ENCODE data around the gene SGCG. TPM values are rescaled to one million over a fixed set of nuclear protein-coding genes. Genes with fewer than 3 reads are reported as not detected.

The SGCG gene
- total and polyA plus RNA-seq, 7 donors, result 0.16 to 1.2 (median 1.0) TPM; not detected in 1

DNA sequence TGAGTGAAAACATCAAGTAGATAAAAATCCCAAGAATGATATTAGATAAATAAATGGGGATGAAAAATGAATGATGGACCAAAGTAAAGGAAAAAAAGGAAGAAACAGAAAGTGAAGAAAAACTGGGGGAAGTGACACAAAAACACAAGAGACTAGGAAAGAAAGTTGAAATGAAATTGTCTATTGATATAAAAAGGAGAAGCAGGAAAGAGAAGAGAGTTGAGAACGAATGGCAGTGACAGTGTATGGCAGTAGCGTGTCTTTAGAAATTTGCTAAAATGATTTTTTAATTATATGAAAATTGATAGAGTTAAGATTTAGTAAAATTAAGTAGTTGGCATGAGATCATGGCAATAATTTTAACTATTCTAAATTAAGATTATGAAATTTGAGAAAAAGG lies 36.3 kb upstream of the SGCG start:
- H3K4me3 ChIP-seq, result no peak overlapping the region
- no peaks in the 10 kb centered on the region for H3K9me3 ChIP-seq
- H3K36me3 ChIP-seq, result no peaks in the 10 kb centered on the region
- H3K4me1 ChIP-seq, result no peaks in the 10 kb centered on the region
- H3K27me3 ChIP-seq, result no peaks in the 10 kb centered on the region
- no peak for TF ChIP-seq POLR2AphosphoS5 (IDR thresholded peaks at IDR 0.05)
- TF ChIP-seq, protein P1, sequence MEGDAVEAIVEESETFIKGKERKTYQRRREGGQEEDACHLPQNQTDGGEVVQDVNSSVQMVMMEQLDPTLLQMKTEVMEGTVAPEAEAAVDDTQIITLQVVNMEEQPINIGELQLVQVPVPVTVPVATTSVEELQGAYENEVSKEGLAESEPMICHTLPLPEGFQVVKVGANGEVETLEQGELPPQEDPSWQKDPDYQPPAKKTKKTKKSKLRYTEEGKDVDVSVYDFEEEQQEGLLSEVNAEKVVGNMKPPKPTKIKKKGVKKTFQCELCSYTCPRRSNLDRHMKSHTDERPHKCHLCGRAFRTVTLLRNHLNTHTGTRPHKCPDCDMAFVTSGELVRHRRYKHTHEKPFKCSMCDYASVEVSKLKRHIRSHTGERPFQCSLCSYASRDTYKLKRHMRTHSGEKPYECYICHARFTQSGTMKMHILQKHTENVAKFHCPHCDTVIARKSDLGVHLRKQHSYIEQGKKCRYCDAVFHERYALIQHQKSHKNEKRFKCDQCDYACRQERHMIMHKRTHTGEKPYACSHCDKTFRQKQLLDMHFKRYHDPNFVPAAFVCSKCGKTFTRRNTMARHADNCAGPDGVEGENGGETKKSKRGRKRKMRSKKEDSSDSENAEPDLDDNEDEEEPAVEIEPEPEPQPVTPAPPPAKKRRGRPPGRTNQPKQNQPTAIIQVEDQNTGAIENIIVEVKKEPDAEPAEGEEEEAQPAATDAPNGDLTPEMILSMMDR (IDR thresholded peaks at IDR 0.05), result no peak
- no peak for TF ChIP-seq POLR2A (IDR thresholded peaks at IDR 0.05)
- TF ChIP-seq EP300 (IDR thresholded peaks at IDR 0.05), result no peak
- 86 to 89% methylated on average over 2 of the region's 2 CpGs for WGBS, 2 donors
- intact Hi-C loops (cut with DNase I), result no loop called here
- H3K27ac ChIP-seq, result no peak overlapping the region
- DNase-seq, result no peak

- Histone ChIP-seq H3K4me3 (no peak overlapping the region), H3K27me3 (no peaks in the 10 kb centered on the region), H3K27ac (no peak overlapping the region), H3K36me3 (no peaks in the 10 kb centered on the region), H3K9me3 (no peaks in the 10 kb centered on the region), H3K4me1 (no peaks in the 10 kb centered on the region)
- DNase-seq, result no peak
- intact Hi-C loops (cut with DNase I), result no loop called here
- TF ChIP-seq POLR2A (IDR thresholded peaks at IDR 0.05), result no peak
- TF ChIP-seq, protein P1 (IDR thresholded peaks at IDR 0.05), result no peak
- 78 to 82% methylated on average over 5 of the region's 5 CpGs for WGBS, 2 donors
These were observed 34.8 kb upstream of the SGCG start for GRCh38 chr13:23146006-23146405.

- no peak overlapping the region for H3K27ac ChIP-seq
- intact Hi-C loops (cut with DNase I), result no loop called here
- TF ChIP-seq POLR2A (IDR thresholded peaks at IDR 0.05) (no peak), POLR2AphosphoS5 (IDR thresholded peaks at IDR 0.05) (no peak), EP300 (IDR thresholded peaks at IDR 0.05) (no peak)
- TF ChIP-seq, protein P1 (IDR thresholded peaks at IDR 0.05), result no peak
- DNase-seq, result no peak
- H3K4me1 ChIP-seq, result no peaks in the 10 kb centered on the region
- no peaks in the 10 kb centered on the region for H3K9me3 ChIP-seq
- WGBS, 2 donors, result 65 to 70% methylated on average over 12 of the region's 12 CpGs
- H3K36me3 ChIP-seq, result no peaks in the 10 kb centered on the region
- H3K4me3 ChIP-seq, result no peak overlapping the region
- H3K27me3 ChIP-seq, result no peaks in the 10 kb centered on the region
These were observed 33.8 kb upstream of the SGCG start for GRCh38 chr13:23146811-23147625.

DNA sequence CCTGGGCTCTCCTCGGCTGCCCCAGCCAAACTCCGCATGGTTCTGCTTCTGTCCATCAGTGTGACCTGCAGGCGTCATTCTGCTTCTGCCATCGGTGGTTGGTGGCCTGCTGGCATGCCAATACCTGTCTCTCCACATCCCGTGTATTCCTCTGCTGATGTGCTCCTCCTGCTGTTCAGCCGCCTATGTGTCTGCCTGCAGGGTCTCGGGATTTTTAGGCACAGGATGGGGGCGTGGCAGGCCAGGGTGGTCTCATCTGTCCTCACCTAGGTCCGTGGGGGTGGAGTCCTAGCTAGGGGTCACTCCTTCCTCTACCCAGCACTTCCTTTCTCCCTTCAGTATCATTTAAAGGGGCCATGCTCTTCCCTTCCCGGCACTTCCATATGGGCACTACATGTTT lies 33.0 kb upstream of the SGCG start:
- DNase-seq, result no peak
- Histone ChIP-seq H3K4me3 (no peak overlapping the region), H3K9me3 (no peaks in the 10 kb centered on the region), H3K4me1 (no peaks in the 10 kb centered on the region), H3K27ac (no peak overlapping the region), H3K27me3 (no peaks in the 10 kb centered on the region), H3K36me3 (no peaks in the 10 kb centered on the region)
- 68 to 78% methylated on average over 10 of the region's 10 CpGs for WGBS, 2 donors
- TF ChIP-seq POLR2AphosphoS5 (IDR thresholded peaks at IDR 0.05), result no peak
- intact Hi-C loops (cut with DNase I), result no loop called here

GRCh38 chr13:23157781-23158180 lies 23.0 kb upstream of the SGCG start:
- no peak for DNase-seq
- no peak for TF ChIP-seq EP300 (IDR thresholded peaks at IDR 0.05)
- TF ChIP-seq, protein P1 (IDR thresholded peaks at IDR 0.05), result no peak
- WGBS, 2 donors, result 84 to 87% methylated on average over 7 of the region's 7 CpGs
- H3K9me3 ChIP-seq, result no peaks in the 10 kb centered on the region
- no peaks in the 10 kb centered on the region for H3K36me3 ChIP-seq
- peaks cover 0 to 25% (median 12%) of the 10 kb centered on the region in 3 donors for H3K27me3 ChIP-seq
- intact Hi-C loops (cut with DNase I), result no loop called here
- H3K27ac ChIP-seq, result no peak overlapping the region
- peaks cover 0 to 10% (median 3%) of the 10 kb centered on the region in 4 donors for H3K4me1 ChIP-seq
- no peak overlapping the region for H3K4me3 ChIP-seq

Measured in sigmoid colon (tissue), 7 donors.